Pancreas (tissue), 10 donors: ENCODE data around the gene XKR7. TPM values are rescaled to one million over a fixed set of nuclear protein-coding genes. Genes with fewer than 3 reads are reported as not detected.

ENCODE experiments used
- ATAC-seq, 4 donors: fragments of 200-7000 bp; cut with Tn5 transposase; one replicate each; pipeline versions ENCODE4 v1.8.0 to v1.9.1; 2020; ENCODE audit warnings: mild to moderate bottlenecking in 4 of 4, moderate library complexity in 4 of 4
- DNase-seq, 6 donors: peaks; one replicate each; pipeline ENCODE4 v3.0.0-alpha.2; 2020
- FAIRE-seq: peaks from 2 replicates; lab custom pipeline; 2012; peaks lifted over from hg19 to GRCh38; lab: Jason Lieb, UNC
- H3K27ac ChIP-seq, 4 donors: fragments of 200-600 bp; sonication (generic); 1 replicate in 3 of 4; 2 replicates in 1 of 4; pipeline versions ENCODE4 v1.5.0 to v1.8.0; 2020
- H3K27me3 ChIP-seq, 4 donors: fragments of 200-600 bp; one replicate each; pipeline ENCODE4 v1.8.0; 2021
- H3K36me3 ChIP-seq, 3 donors: fragments of 200-600 bp; sonication (generic) in 1 of 3; one replicate each; pipeline versions ENCODE4 v1.5.0 to v1.8.0; 2020 to 2021
- H3K4me1 ChIP-seq, 3 donors: fragments of 200-600 bp; one replicate each; pipeline ENCODE4 v1.8.0; 2021
- H3K4me3 ChIP-seq, 4 donors: fragments of 200-600 bp; sonication (generic) in 2 of 4; one replicate each; pipeline versions ENCODE4 v1.5.0 to v1.8.0; 2020 to 2021
- H3K9me3 ChIP-seq, 4 donors: fragments of 200-600 bp; one replicate each; pipeline ENCODE4 v1.8.0; 2021
- WGBS, 2 donors: extraction: QIAGEN DNeasy Blood & Tissue Kit; methylation state at CpG; one replicate each; pipeline ENCODE4 v1.1.7; 2013; 5-methylcytosine and 5-hydroxymethylcytosine counted together
- intact Hi-C, 3 donors: fragments of 100-400 bp; cut with DNase I; formaldehyde crosslinking; loops; one replicate each; pipeline versions ENCODE4 v1.11.1 to v1.14.2; 2022
- polyA plus RNA-seq, 2 donors: library from polyadenylated mRNA; stranded (reverse); fragments of 200-250 nt; gene quantifications; one replicate each; pipeline ENCODE4 v1.2.3, GENCODE V29; 2013
- total RNA-seq, 6 donors: library from RNA; stranded (reverse); fragmentation: NEBNext Ultra II Directional in 4 of 6; extraction: Animal tissue kit (Norgen Biotek cat#: 25700) in 4 of 6; gene quantifications; one replicate each; pipeline versions ENCODE4 v1.2.1 to v1.2.4, GENCODE V29; 2021 to 2023
- TF ChIP-seq, protein P1 (sequence below), 4 donors: fragments of 200-600 bp; sonication (generic) in 3 of 4; IDR thresholded peaks; one replicate each; pipeline versions ENCODE4 v1.5.0 to v1.8.0; 2021; ENCODE audit warnings: antibody characterized with exemption in 4 of 4
- donor health status: healthy with polysubstance abuse.
- donor health status: DM: no; HTN: no; CAD: no; lungs with moderate emphysema.
- donor health status: DM: no; HTN: no; CAD: no.
- donor health status: control.
- donor health status: control.
- donor health status: Bipolar disorder and iron deficiency.
- donor health status: DM: yes; HTN: yes; CAD: no.
- donor health status: DM: no; HTN: no; CAD: no.
- donor health status: DM: no; HTN: no; CAD: no.
- donor health status: DM: yes; HTN: yes; CAD: no.

The XKR7 gene
- total and polyA plus RNA-seq, 8 donors: 0.05 to 1.2 (median 0.33) TPM

DNA sequence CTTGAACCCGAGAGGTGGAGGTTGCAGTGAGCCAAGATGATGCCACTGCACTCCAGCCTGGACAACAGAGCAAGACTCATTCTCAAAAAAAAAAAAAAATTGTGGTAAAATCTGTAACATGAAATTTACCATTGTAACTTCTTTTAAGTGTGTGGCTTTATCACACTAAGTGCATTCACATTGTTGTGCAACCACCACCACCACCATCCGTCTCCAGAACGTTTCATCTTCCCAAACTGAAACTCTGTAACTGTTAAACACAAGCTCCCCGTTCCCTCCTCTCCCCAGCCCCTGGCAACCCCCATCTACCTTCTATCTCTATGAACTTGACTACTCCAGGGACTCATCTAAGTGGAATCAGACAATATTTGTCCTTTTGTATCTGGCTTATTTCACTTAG lies 45.8 kb upstream of the XKR7 start:
- Histone ChIP-seq H3K9me3 (no peaks in the 10 kb centered on the region), H3K27me3 (no peaks in the 10 kb centered on the region), H3K4me1 (no peaks in the 10 kb centered on the region), H3K4me3 (no peak overlapping the region), H3K27ac (no peak overlapping the region), H3K36me3 (no peaks in the 10 kb centered on the region)
- ATAC-seq (no peak), FAIRE-seq (no peak), DNase-seq (no peak)
- WGBS, 2 donors: 49 to 64% methylated on average over 4 of the region's 4 CpGs
- intact Hi-C loops: no loop called here
- TF ChIP-seq, protein P1, sequence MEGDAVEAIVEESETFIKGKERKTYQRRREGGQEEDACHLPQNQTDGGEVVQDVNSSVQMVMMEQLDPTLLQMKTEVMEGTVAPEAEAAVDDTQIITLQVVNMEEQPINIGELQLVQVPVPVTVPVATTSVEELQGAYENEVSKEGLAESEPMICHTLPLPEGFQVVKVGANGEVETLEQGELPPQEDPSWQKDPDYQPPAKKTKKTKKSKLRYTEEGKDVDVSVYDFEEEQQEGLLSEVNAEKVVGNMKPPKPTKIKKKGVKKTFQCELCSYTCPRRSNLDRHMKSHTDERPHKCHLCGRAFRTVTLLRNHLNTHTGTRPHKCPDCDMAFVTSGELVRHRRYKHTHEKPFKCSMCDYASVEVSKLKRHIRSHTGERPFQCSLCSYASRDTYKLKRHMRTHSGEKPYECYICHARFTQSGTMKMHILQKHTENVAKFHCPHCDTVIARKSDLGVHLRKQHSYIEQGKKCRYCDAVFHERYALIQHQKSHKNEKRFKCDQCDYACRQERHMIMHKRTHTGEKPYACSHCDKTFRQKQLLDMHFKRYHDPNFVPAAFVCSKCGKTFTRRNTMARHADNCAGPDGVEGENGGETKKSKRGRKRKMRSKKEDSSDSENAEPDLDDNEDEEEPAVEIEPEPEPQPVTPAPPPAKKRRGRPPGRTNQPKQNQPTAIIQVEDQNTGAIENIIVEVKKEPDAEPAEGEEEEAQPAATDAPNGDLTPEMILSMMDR (IDR thresholded peaks at IDR 0.05): no peak

DNA sequence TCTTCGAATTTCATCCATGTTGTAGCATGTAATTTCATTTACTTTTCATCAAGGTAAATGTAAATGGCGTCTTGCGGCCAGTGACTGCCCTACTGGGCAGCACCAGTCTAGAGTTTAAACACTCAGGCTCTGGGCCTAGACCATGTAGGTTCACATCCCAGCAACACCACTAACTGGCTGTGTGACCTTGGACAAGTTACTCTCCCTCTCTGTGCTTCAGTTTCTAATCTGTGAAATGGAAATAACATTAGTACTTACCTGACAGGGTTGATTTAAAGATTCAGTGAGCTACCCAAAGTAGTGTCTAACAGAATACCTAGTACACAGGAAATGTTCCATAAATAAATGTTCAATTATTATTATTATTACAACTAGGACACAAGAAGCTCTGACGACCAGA lies 45.4 kb upstream of the XKR7 start:
- TF ChIP-seq, protein P1 (IDR thresholded peaks at IDR 0.05): no peak
- no peak overlapping the region for H3K27ac ChIP-seq
- H3K9me3 ChIP-seq: no peaks in the 10 kb centered on the region
- no peaks in the 10 kb centered on the region for H3K27me3 ChIP-seq
- FAIRE-seq (no peak), ATAC-seq (no peak), DNase-seq (no peak)
- intact Hi-C loops: no loop called here
- no peak overlapping the region for H3K4me3 ChIP-seq
- H3K4me1 ChIP-seq: no peaks in the 10 kb centered on the region
- no peaks in the 10 kb centered on the region for H3K36me3 ChIP-seq
- whole genome bisulfite sequencing, 2 donors: 64 to 69% methylated on average over 4 of the region's 4 CpGs

DNA sequence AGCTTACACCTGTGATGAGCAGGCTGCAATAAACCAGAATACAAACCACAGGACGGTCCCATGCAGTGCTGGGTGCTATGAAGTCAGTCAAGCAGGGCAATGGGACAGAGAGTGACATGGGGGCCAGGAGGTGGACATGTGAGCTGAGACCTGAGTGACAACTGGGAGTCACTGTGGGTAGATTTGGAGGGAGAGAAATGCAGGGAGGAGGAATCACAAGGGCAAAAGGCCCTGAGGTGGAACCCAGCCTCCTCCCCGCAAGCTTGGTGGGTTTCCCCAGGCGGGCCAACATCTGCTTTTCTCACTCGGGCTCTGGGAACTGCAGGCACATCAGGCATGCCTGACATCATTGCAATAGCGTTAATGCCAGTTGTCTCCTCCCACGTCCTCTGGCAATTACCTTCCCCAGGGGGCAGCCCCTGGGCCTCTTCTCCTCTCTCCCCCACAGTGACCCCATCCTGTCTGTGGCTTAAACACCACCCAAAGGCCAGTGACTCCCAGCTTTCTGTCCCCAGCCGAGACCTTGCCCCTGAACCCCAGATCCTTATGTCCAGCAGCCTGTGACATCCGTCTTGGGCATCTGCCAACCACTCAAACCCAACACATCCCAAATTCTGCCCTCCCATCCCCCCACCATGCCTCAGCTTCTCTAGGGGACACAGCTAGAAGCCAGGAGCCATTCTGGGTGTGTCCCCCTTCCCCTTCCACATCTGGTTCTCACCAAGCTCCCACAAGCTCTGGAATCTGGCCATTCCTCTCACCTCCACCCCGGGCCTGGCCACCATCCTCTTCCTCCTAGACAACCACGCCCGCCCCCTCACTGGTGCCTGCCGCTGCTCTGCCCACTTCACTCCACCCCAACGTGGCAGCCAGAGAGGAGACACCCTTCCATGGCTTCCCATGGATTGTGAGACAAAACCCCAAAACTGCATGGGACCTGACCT lies 44.3 kb upstream of the XKR7 start:
- DNase-seq (no peak), ATAC-seq (no peak), FAIRE-seq (no peak)
- Histone ChIP-seq H3K9me3 (no peaks in the 10 kb centered on the region), H3K36me3 (no peaks in the 10 kb centered on the region), H3K4me3 (no peak overlapping the region), H3K4me1 (no peaks in the 10 kb centered on the region), H3K27ac (no peak overlapping the region), H3K27me3 (no peaks in the 10 kb centered on the region)
- 58 to 71% methylated on average over 11 to 13 of the region's 13 CpGs for WGBS, 2 donors
- intact Hi-C loops: no loop called here
- TF ChIP-seq, protein P1 (IDR thresholded peaks at IDR 0.05): no peak

DNA sequence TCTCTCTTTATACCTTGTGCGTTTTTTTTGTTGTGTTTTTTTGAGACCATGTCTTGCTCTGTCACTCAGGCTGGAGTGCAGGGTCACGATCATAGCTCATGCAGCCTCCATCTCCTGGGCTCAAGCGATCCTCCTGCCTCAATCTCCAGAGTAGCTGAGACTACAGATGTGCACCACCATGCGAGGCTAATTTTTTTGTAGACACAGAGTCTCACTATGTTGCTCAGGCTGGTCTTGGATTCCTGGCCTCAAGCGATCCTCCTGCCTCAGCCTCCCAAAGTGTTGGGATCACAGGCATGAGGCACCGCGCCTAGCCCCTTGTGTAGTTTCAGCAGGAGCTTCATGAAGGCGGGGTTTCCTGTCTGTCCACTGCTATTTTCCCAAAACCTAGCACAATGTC lies 43.4 kb upstream of the XKR7 start:
- no peak for ATAC-seq
- TF ChIP-seq, protein P1 (IDR thresholded peaks at IDR 0.05): no peak

DNA sequence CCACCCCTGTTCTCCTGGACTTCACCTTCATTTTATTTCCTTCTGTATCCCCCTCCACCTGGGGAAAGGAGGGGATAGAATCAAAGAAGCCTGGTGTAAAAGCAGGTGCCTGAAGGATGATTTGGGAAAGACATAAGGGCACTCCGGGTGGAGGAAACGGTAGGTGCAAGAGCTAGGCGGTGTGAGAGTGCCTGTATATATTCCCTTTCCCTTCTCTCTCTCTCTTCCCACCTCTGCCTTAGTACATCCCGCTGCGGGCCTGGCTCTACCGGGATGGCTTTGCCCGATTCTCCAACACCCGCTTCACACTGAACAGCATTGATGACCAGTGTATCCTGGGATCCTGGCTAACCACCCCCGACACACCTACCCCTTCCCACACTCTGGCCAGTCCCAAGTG lies 42.3 kb upstream of the XKR7 start:
- no peak overlapping the region for H3K4me3 ChIP-seq
- no peak overlapping the region for H3K27ac ChIP-seq
- DNase-seq (no peak), FAIRE-seq (no peak), ATAC-seq (no peak)
- no peaks in the 10 kb centered on the region for H3K27me3 ChIP-seq
- intact Hi-C loops: no loop called here
- TF ChIP-seq, protein P1 (IDR thresholded peaks at IDR 0.05): no peak
- H3K4me1 ChIP-seq: no peaks in the 10 kb centered on the region
- H3K36me3 ChIP-seq: no peaks in the 10 kb centered on the region
- WGBS, 2 donors: 55 to 62% methylated on average over 9 of the region's 9 CpGs
- no peaks in the 10 kb centered on the region for H3K9me3 ChIP-seq

More for the DNA sequence above, 43.4 kb upstream of the XKR7 start:
- whole genome bisulfite sequencing, 2 donors: 79 to 88% methylated on average over 8 of the region's 8 CpGs
- H3K9me3 ChIP-seq: no peaks in the 10 kb centered on the region
- no peaks in the 10 kb centered on the region for H3K36me3 ChIP-seq
- intact Hi-C loops: no loop called here
- no peak for DNase-seq
- no peak overlapping the region for H3K27ac ChIP-seq
- H3K4me1 ChIP-seq: no peaks in the 10 kb centered on the region
- no peak for FAIRE-seq
- H3K27me3 ChIP-seq: no peaks in the 10 kb centered on the region
- no peak overlapping the region for H3K4me3 ChIP-seq
